22Rv1 (cell line): ENCODE results near the gene APBB2.

Source experiments
- ZFX ChIP-seq: fragments of 450-650 bp; IDR thresholded peaks from 2 replicates; pipeline ENCODE4 v1.6.1; 2017; ENCODE audit warnings: antibody characterized with exemption, borderline replicate concordance
- TF ChIP-seq, protein P1 (sequence below): fragments of 450-650 bp; IDR thresholded peaks from 2 replicates; pipeline ENCODE4 v1.5.1; 2017; ENCODE audit warnings: mild to moderate bottlenecking

DNA sequence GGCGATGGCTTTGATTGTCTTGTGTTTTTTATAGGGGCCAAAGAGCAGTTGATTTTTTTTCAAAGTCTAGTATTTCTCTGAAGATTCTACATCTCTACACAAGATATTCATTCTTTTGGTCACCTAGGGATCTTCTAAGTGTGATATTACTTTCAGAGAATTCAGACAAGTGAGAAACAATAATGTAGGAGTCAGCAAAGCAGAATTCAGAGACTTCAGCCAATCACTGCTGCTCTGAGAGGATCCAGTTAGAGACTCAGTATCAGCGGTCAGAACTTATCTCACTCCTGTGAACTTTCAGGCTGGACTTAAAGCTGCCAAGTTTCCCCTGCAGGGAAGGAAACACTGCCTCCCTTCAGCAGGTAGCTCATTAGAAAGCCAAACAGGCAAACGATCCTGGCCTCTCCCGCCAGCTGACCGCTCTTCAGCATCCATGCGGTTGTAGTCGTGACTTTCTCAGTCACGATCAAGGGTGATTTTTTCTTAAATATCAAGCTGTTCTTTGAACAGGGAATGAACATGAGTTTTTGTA lies 405.4 kb downstream of the APBB2 start:
- TF ChIP-seq, protein P1, sequence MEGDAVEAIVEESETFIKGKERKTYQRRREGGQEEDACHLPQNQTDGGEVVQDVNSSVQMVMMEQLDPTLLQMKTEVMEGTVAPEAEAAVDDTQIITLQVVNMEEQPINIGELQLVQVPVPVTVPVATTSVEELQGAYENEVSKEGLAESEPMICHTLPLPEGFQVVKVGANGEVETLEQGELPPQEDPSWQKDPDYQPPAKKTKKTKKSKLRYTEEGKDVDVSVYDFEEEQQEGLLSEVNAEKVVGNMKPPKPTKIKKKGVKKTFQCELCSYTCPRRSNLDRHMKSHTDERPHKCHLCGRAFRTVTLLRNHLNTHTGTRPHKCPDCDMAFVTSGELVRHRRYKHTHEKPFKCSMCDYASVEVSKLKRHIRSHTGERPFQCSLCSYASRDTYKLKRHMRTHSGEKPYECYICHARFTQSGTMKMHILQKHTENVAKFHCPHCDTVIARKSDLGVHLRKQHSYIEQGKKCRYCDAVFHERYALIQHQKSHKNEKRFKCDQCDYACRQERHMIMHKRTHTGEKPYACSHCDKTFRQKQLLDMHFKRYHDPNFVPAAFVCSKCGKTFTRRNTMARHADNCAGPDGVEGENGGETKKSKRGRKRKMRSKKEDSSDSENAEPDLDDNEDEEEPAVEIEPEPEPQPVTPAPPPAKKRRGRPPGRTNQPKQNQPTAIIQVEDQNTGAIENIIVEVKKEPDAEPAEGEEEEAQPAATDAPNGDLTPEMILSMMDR = no peak
- TF ChIP-seq ZFX = no peak
